ENCODE results near the gene TELO2. TPM values are rescaled to one million over a fixed set of nuclear protein-coding genes. Genes with fewer than 3 reads are reported as not detected.
"Not testable (repeated sequence)": the region's sequence is repeated elsewhere in the genome, so short reads cannot be mapped to it uniquely, and the experiment has no call there.

Gene TELO2
- total and polyA plus RNA-seq, 9 donors, result 14.5 to 40.4 (median 35.8) TPM

DNA sequence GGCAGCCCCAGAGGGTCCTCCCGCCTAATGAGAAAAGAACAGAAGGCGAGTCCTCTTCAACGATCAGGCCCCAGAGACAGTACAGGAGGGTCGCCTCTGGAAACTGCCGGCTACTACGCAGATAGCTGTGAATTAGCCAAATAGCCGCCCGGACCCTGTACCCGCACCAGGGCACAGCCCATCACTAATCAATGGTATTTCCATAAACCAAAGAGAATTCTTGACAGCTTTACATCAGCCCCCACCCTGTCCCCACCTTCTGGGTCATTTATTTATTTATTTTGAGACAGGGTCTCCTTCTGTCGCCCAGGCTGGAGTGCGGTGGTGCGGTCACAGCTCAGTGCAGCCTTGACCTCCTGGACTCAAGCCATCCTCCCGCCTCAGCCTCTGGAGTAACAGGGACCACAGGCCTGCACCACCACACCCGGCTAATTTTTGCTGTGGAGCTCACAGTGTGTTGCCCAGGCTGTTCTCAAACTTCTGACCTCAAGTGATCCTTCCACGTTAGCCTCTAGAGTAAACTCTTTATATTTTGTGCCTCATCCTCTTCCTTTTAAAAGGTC, 17.5 kb upstream of the TELO2 start:
- H3K4me3 ChIP-seq (ENCODE audit: low read length), result peak overlapping the region; percentile 72
- H3K4me1 ChIP-seq (ENCODE audit: control insufficient read depth, insufficient read depth, low read length), result peaks cover 15% of the 10 kb centered on the region
- no peaks in the 10 kb centered on the region for H3K27me3 ChIP-seq (ENCODE audit: control insufficient read depth, insufficient read depth, low read length)
- H3K36me3 ChIP-seq (ENCODE audit: control insufficient read depth, insufficient read depth, low read length), result no peaks in the 10 kb centered on the region
- H3K27ac ChIP-seq (ENCODE audit: low read length), result peak overlapping the region; percentile 49
- WGBS (ENCODE audit: insufficient coverage), result 75% methylated on average over 10 of the region's 15 CpGs
- no peak for DNase-seq
- H3K9me3 ChIP-seq (replicated peaks; ENCODE audit: control insufficient read depth, low read depth, low read length), result peaks cover 3% of the 10 kb centered on the region

DNA sequence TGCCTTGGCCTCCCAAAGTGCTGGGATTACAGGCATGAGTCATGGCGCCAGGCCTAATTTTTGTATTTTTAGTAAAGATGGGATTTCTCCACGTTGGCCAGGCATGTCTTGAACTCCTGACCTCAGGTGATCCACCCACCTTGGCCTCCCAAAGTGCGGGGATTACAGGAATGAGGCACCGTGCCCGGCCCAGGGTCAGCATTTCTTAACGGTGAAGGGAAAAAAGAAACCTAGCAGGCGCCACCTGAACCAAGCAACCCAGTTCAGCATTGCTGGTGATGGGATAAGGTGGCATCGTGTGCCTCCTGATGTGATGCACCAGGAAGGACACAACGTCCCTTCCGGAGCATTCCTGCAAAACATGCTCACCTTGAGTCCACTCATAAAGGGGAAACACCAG, 16.1 kb upstream of the TELO2 start:
- no peaks in the 10 kb centered on the region for H3K36me3 ChIP-seq (ENCODE audit: control insufficient read depth, insufficient read depth, low read length)
- H3K4me3 ChIP-seq (ENCODE audit: low read length), result no peak overlapping the region
- no peak overlapping the region for H3K27ac ChIP-seq (ENCODE audit: low read length)
- H3K4me1 ChIP-seq (ENCODE audit: control insufficient read depth, insufficient read depth, low read length), result peaks cover 13% of the 10 kb centered on the region
- no peak for DNase-seq
- peaks cover 3% of the 10 kb centered on the region for H3K9me3 ChIP-seq (replicated peaks; ENCODE audit: control insufficient read depth, low read depth, low read length)
- WGBS (ENCODE audit: insufficient coverage), result 100% methylated on average over 1 of the region's 10 CpGs
- H3K27me3 ChIP-seq (ENCODE audit: control insufficient read depth, insufficient read depth, low read length), result no peaks in the 10 kb centered on the region

DNA sequence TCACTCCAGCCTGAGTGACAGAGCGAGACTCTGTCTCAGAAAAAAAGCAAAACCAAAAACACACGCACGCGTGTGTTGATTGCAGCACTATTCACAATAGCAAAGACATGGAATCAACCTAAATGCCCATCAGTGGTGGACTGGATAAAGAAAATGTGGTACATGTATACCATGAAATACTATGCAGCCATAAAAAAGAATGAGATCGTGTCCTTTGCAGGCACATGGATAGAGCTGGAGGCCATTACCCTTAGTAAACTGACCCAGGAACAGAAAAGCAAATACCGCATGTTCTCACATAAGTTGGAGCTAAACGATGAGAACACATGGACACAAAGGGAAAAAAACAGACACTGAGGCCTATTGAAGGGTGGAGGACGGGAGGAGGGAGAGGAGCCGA, 14.2 kb upstream of the TELO2 start:
- not testable (repeated sequence) for H3K4me3 ChIP-seq (ENCODE audit: low read length); H3K27me3 ChIP-seq (ENCODE audit: control insufficient read depth, insufficient read depth, low read length); H3K27ac ChIP-seq (ENCODE audit: low read length); H3K9me3 ChIP-seq (replicated peaks; ENCODE audit: control insufficient read depth, low read depth, low read length); H3K36me3 ChIP-seq (ENCODE audit: control insufficient read depth, insufficient read depth, low read length); DNase-seq; H3K4me1 ChIP-seq (ENCODE audit: control insufficient read depth, insufficient read depth, low read length)
- 91% methylated on average over 4 of the region's 9 CpGs for WGBS (ENCODE audit: insufficient coverage)

DNA sequence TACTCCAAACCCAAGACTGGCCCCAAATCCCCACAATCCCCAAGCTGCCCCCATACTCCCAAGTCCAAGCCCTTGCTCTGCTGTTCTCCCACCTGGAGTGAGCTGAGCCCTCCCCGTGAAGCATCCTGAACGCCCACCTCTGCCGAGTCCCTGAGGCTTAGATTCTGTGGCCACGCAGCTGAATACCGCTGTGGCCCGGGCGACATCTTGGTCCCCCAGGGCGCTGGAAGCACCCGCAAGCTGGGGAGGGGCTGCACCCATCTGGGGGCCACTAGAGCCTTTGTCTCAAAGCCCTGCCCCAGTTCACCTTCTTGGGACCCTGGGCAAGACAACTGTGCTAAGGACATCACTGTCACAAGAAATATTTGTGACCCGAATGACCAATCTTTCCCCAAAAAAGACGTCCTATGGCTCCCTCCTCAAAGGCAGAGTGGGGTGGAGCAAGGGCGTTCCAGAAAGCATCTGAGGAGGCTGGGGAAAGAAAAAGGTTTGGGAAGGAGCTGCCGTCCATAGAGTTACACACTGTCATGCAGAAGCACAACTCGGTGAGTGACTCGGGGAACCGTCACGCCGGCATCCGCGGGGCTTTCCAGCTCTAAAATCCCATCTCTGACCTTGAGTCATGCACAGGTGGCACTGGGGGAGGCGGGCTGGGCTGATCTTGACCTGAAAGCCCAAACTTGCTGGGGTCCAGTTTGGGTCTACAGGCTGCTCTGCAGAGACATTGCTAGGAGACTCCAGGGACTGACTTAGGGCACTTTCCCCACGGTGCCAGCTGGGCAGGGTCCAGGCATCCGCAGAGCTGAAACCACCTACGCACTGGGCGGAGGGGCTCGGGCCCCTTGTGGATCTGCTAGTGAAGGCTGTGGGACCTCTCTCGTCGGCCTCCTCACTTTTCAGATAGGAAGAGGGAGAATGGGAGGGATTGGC, 11.0 kb upstream of the TELO2 start:
- no peak for DNase-seq

DNA sequence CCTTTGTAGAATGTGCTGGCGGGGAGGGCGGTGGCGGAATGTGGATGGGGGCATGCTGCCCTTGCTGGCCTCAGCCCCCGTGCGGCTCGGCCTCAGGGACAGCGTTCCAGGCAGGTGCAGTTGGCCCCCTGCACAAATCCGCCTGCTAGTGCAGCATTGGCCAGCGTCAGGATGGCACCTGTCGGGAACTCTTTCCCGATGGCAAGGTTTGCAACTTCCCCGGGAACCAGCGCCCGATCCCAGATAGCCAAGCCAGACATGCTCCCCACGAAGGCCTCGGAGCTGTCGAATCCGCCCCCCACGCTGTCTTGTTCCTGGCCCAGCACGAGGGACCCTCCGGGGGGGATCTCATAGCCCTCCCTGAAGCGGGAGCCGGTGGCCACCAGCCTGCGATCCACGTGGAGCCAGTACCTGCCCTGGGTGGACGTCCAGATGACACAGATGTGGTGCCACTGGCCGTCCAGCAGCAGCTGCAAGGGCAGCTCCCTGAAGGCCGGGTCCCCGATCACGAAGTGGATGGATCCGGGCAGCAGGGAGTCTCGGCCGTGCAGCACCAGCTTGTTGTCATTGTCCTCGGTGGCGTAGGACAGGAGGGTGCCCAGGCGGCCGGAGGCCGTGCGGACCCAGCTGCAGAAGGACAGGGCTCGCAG, 7.2 kb upstream of the TELO2 start:
- DNase-seq, result no peak

More for the DNA sequence above, 11.0 kb upstream of the TELO2 start:
- H3K4me3 ChIP-seq (ENCODE audit: low read length), result no peak overlapping the region
- peaks cover 3% of the 10 kb centered on the region for H3K27me3 ChIP-seq (ENCODE audit: control insufficient read depth, insufficient read depth, low read length)
- H3K4me1 ChIP-seq (ENCODE audit: control insufficient read depth, insufficient read depth, low read length), result no peaks in the 10 kb centered on the region
- no peaks in the 10 kb centered on the region for H3K36me3 ChIP-seq (ENCODE audit: control insufficient read depth, insufficient read depth, low read length)
- peaks cover 2% of the 10 kb centered on the region for H3K9me3 ChIP-seq (replicated peaks; ENCODE audit: control insufficient read depth, low read depth, low read length)
- no peak overlapping the region for H3K27ac ChIP-seq (ENCODE audit: low read length)
- 81% methylated on average over 23 of the region's 28 CpGs for WGBS (ENCODE audit: insufficient coverage)

DNA sequence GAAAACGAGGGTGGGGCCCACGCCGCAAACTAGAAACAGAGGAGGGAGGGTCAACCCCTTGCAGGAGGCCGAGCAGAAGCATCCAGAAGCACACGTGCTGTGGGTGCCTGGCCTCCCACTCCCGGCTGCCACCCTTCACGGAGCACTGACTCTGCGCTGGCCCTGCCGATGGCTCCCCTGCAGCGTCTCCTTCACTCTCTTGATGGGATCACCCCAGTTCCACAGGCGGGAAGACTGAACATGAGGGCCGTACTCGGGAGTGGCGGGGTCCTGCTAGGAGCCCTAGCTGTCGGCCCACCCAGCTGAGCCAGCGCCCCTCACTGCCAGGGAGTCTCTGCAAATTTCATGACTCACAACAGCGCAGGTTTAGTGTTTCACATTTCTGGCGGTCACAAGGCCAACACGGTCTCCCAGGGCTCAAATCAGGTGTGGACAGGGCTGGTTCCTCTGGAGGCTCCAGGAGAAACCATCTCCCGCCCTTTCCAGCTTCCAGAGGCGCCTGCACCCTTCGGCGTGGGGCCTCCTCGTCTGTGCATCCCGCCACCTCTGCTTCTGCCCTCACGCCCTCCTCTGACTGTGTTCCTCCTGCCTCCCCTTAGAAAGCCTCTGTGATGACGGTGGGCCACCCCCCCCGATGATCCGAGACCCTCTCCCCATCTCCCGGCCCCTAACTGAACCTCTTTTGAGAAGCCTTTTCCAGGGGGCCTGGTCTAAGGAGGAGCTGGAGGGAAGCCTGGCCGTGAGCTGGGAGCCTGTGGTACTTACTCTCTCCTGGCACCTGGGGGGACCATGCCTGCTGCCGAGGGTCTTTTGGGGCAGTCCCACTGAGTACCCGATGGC, 6.4 kb upstream of the TELO2 start:
- Histone ChIP-seq H3K9me3 (replicated peaks; ENCODE audit: control insufficient read depth, low read depth, low read length) (no peaks in the 10 kb centered on the region), H3K4me1 (ENCODE audit: control insufficient read depth, insufficient read depth, low read length) (no peaks in the 10 kb centered on the region), H3K36me3 (ENCODE audit: control insufficient read depth, insufficient read depth, low read length) (no peaks in the 10 kb centered on the region), H3K27me3 (ENCODE audit: control insufficient read depth, insufficient read depth, low read length) (peaks cover 3% of the 10 kb centered on the region), H3K4me3 (ENCODE audit: low read length) (no peak overlapping the region), H3K27ac (ENCODE audit: low read length) (no peak overlapping the region)
- WGBS (ENCODE audit: insufficient coverage), result 75% methylated on average over 28 of the region's 33 CpGs
- no peak for DNase-seq

More for the DNA sequence above, 7.2 kb upstream of the TELO2 start:
- H3K9me3 ChIP-seq (replicated peaks; ENCODE audit: control insufficient read depth, low read depth, low read length), result no peaks in the 10 kb centered on the region
- H3K4me1 ChIP-seq (ENCODE audit: control insufficient read depth, insufficient read depth, low read length), result no peaks in the 10 kb centered on the region
- no peaks in the 10 kb centered on the region for H3K36me3 ChIP-seq (ENCODE audit: control insufficient read depth, insufficient read depth, low read length)
- 90% methylated on average over 39 of the region's 40 CpGs for WGBS (ENCODE audit: insufficient coverage)
- H3K27ac ChIP-seq (ENCODE audit: low read length), result no peak overlapping the region
- no peak overlapping the region for H3K4me3 ChIP-seq (ENCODE audit: low read length)
- H3K27me3 ChIP-seq (ENCODE audit: control insufficient read depth, insufficient read depth, low read length), result peaks cover 3% of the 10 kb centered on the region

DNA sequence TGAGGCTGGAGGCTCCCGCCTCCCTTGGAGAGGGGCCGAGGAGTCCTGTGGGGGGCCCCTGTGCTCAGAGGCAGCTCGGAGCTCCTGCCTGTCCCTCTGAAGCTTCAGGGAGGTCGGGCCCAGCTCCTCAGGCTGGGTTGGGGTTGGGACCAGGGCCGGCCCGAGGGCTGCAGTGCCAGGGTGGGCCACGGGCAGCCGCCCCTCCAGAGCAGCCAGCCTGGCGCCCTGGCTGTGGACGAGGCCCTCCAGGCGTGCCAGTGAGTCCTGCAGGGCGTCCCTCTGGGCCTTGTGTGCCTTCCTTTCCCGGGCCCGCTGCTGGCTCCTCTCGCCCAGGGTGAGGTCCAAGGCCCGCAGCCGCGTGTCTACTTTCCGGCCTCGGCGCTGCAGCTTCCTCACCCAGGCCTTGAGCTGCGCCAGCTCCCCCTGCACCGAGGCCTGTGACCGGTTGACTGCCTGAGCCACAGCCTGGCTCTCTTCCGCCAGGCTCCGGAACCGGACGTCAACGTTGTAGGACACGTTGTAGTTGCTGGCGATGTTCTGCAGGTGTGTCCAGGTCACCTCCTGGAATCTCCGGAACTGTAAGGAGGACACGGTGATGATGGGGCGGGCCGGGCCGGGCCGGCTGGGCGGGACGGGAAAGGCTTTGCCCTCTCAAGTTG, 5.6 kb upstream of the TELO2 start:
- Histone ChIP-seq H3K4me3 (ENCODE audit: low read length) (no peak overlapping the region), H3K27ac (ENCODE audit: low read length) (no peak overlapping the region), H3K4me1 (ENCODE audit: control insufficient read depth, insufficient read depth, low read length) (peaks cover 1% of the 10 kb centered on the region), H3K27me3 (ENCODE audit: control insufficient read depth, insufficient read depth, low read length) (peaks cover 2% of the 10 kb centered on the region), H3K9me3 (replicated peaks; ENCODE audit: control insufficient read depth, low read depth, low read length) (no peaks in the 10 kb centered on the region), H3K36me3 (ENCODE audit: control insufficient read depth, insufficient read depth, low read length) (no peaks in the 10 kb centered on the region)
- no peak for DNase-seq
- 89% methylated on average over 36 of the region's 39 CpGs for WGBS (ENCODE audit: insufficient coverage)

DNA sequence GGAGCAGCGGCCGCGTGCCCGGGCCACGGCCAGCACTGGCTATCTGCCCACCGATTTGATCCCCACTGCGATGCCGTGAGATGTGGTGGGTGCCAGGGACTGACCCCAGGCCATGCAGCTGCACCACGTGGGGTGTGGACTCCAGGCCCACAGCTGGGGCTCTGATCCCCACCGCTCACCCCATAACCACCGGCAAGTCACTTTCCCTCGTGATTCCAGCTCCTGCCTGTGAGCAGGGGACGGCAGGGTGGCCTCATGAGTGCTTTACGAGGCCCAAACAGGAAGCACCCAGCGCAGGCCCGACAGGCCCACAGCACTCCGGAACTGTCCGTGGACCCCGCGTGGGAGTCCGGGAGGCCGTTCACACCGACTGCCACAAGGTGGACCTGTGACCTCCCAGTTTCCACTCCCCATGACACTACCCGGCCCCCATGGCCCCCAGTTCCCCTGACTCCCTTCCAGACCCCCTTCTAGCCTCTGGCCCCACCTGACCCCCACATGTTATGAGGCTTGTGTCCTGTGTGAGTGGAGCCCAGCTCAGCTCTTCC, 5.0 kb upstream of the TELO2 start:
- no peaks in the 10 kb centered on the region for H3K9me3 ChIP-seq (replicated peaks; ENCODE audit: control insufficient read depth, low read depth, low read length)
- 77% methylated on average over 16 of the region's 24 CpGs for WGBS (ENCODE audit: insufficient coverage)
- no peak for DNase-seq
- no peak overlapping the region for H3K27ac ChIP-seq (ENCODE audit: low read length)
- H3K36me3 ChIP-seq (ENCODE audit: control insufficient read depth, insufficient read depth, low read length), result no peaks in the 10 kb centered on the region
- H3K4me1 ChIP-seq (ENCODE audit: control insufficient read depth, insufficient read depth, low read length), result peaks cover 6% of the 10 kb centered on the region
- peaks cover 2% of the 10 kb centered on the region for H3K27me3 ChIP-seq (ENCODE audit: control insufficient read depth, insufficient read depth, low read length)
- no peak overlapping the region for H3K4me3 ChIP-seq (ENCODE audit: low read length)

DNA sequence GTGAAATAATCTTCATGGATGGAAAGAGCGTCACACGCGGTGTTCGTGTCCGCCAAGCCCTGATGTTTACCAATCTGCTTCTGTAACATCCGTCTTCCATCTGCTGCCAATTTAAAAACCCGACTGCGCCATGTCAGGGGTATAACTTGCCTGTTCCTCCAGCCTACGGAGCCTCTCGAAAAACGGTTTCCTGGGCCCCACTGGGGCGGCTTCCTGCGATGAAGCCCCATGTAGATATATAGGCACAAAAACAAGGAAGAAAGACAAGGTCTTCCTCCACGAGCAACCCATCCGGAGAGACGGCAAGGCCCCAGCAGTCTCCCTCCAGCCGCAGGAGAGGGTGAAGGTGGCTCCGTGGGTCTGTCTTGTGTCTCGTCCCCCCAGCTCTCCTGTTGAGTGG, 4.5 kb upstream of the TELO2 start, which contains the start of gene PTX4:
Gene PTX4, minus strand, starts transcription at position 326 of the 400 bp plus-strand sequence. Its CDS starts 35 bp downstream, at position 291.
- peaks cover 2% of the 10 kb centered on the region for H3K27me3 ChIP-seq (ENCODE audit: control insufficient read depth, insufficient read depth, low read length)
- H3K36me3 ChIP-seq (ENCODE audit: control insufficient read depth, insufficient read depth, low read length), result no peaks in the 10 kb centered on the region
- H3K4me1 ChIP-seq (ENCODE audit: control insufficient read depth, insufficient read depth, low read length), result peaks cover 7% of the 10 kb centered on the region
- DNase-seq, result no peak
- H3K9me3 ChIP-seq (replicated peaks; ENCODE audit: control insufficient read depth, low read depth, low read length), result no peaks in the 10 kb centered on the region
- 68% methylated on average over 18 of the region's 19 CpGs for WGBS (ENCODE audit: insufficient coverage)
- no peak within 1 kb of the TSS for H3K27ac ChIP-seq (ENCODE audit: low read length)
- H3K4me3 ChIP-seq (ENCODE audit: low read length), result no peak within 1 kb of the TSS
